CD4-positive, alpha-beta memory T cell (primary cell): ENCODE results near the gene PIK3CB. TPM values are rescaled to one million over a fixed set of nuclear protein-coding genes. Genes with fewer than 3 reads are reported as not detected.
"Not testable (repeated sequence)": the region's sequence is repeated elsewhere in the genome, so short reads cannot be mapped to it uniquely, and the experiment has no call there.

Source experiments
- CTCF ChIA-PET: fragments of 350-600 bp; sonication (Branson Sonifier 250); formaldehyde crosslinking; loops from one replicate; lab custom pipeline; 2021; ENCODE audit warnings: inconsistent platforms; ENCODE audit not compliant: partially characterized antibody; lab: Charles Lee
- POLR2A ChIA-PET: fragments of 350-600 bp; sonication (Branson Sonifier 250); formaldehyde crosslinking; loops from one replicate; lab custom pipeline; 2021; ENCODE audit not compliant: partially characterized antibody; lab: Charles Lee
- DNase-seq, 5 donors: peaks; one replicate each; pipeline versions ENCODE4 v3.0.0 to v3.0.0-alpha.2; 2020 to 2022; ENCODE audit warnings: mixed read lengths in 1 of 5
- H3K27ac ChIP-seq: one replicate; pipeline ENCODE4 v1.7.0; 2013; ENCODE audit warnings: low read depth, low read length
- H3K27me3 ChIP-seq: 2 replicates; pipeline ENCODE4 v1.7.0; 2013; ENCODE audit warnings: mild to moderate bottlenecking, low read length, moderate library complexity; ENCODE audit not compliant: insufficient read depth
- H3K36me3 ChIP-seq: 2 replicates; pipeline ENCODE4 v1.7.0; 2013; ENCODE audit warnings: mild to moderate bottlenecking, low read length, moderate library complexity; ENCODE audit not compliant: insufficient read depth
- H3K4me1 ChIP-seq: 2 replicates; pipeline ENCODE4 v1.7.0; 2013; ENCODE audit warnings: mild to moderate bottlenecking, low read length, moderate library complexity; ENCODE audit not compliant: insufficient read depth
- H3K4me3 ChIP-seq, 2 donors: one replicate each; pipeline ENCODE4 v1.7.0; 2013; ENCODE audit warnings: low read length in 2 of 2, mild to moderate bottlenecking in 1 of 2
- H3K9me3 ChIP-seq, 2 donors: one replicate each; pipeline ENCODE4 v1.7.0; 2013; ENCODE audit warnings: low read length in 2 of 2, control low read depth in 1 of 2; ENCODE audit not compliant: control insufficient read depth in 1 of 2
- H3K27ac Mint-ChIP-seq, 7 donors: one replicate each; pipeline ENCODE4 v1.8.0; 2020 to 2021; ENCODE audit warnings: mixed read lengths in 7 of 7, mild to moderate bottlenecking in 6 of 7, inconsistent platforms in 3 of 7, moderate library complexity in 3 of 7
- H3K27me3 Mint-ChIP-seq, 2 donors: one replicate each; pipeline ENCODE4 v1.8.0; 2020 to 2021; ENCODE audit warnings: mixed read lengths in 2 of 2
- H3K36me3 Mint-ChIP-seq, 2 donors: one replicate each; pipeline ENCODE4 v1.8.0; 2020 to 2021; ENCODE audit warnings: mixed read lengths in 2 of 2, inconsistent platforms in 1 of 2, mild to moderate bottlenecking in 1 of 2
- H3K4me1 Mint-ChIP-seq, 4 donors: one replicate each; pipeline ENCODE4 v1.8.0; 2020 to 2021; ENCODE audit warnings: mixed read lengths in 4 of 4, mild to moderate bottlenecking in 1 of 4
- H3K4me3 Mint-ChIP-seq, 8 donors: one replicate each; pipeline ENCODE4 v1.8.0; 2020 to 2021; ENCODE audit warnings: mixed read lengths in 8 of 8, mild to moderate bottlenecking in 7 of 8, moderate library complexity in 6 of 8, inconsistent platforms in 3 of 8
- H3K9me3 Mint-ChIP-seq, 8 donors: one replicate each; pipeline ENCODE4 v1.8.0; 2020 to 2021; ENCODE audit warnings: mixed read lengths in 8 of 8, mild to moderate bottlenecking in 5 of 8, inconsistent platforms in 3 of 8, moderate library complexity in 1 of 8
- intact Hi-C: fragments of 100-400 bp; cut with micrococcal nuclease; formaldehyde crosslinking; loops from one replicate; pipeline ENCODE4 v1.15.1; 2023
- polyA plus RNA-seq, 2 donors: library from polyadenylated mRNA; unstranded; fragments of 300-500 nt; fragmentation: Illumina TruSeq; gene quantifications; one replicate each; pipeline ENCODE4 v1.2.3, GENCODE V29; 2021
- total RNA-seq, 2 experiments: library from RNA; stranded (reverse); gene quantifications; one replicate each; pipeline ENCODE4 v1.2.3, GENCODE V29; 2021

Gene PIK3CB
- total and polyA plus RNA-seq, 4 experiments from 2014 or later: 14.4 to 52.1 (median 34.4) TPM

DNA sequence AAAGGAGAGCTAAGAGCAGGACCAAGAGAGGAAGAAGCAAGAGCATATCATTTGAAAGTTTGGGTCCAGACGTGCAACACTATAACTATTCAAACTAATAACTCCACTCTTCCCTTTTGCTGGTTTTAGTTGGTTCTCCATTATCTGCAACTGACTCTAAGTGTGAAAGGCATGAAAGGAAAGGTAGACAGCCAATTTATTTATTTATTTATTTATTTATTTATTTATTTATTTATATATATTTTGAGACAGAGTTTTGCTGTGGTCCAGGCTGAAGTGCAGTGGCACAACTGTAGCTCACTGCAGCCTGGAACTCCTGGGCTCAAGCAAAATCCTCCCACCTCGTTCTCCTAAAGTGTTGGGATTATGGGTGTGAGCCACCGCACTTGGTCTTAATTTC, 22.1 kb upstream of the PIK3CB start:
- no peaks in the 10 kb centered on the region for H3K9me3 ChIP-seq
- no peak for DNase-seq
- Mint-ChIP-seq H3K36me3 (no peaks in the 10 kb centered on the region), H3K4me1 (no peaks in the 10 kb centered on the region), H3K9me3 (no peaks in the 10 kb centered on the region), H3K27ac (no peak overlapping the region), H3K4me3 (no peak overlapping the region), H3K27me3 (peaks cover 3% of the 10 kb centered on the region in 2 donors)
- H3K27ac ChIP-seq: no peak overlapping the region
- POLR2A ChIA-PET: no interaction called here
- H3K4me3 ChIP-seq: no peak overlapping the region
- intact Hi-C loops: no loop called here
- H3K27me3 ChIP-seq: no peaks in the 10 kb centered on the region
- CTCF ChIA-PET: no interaction called here
- no peaks in the 10 kb centered on the region for H3K4me1 ChIP-seq
- H3K36me3 ChIP-seq: no peaks in the 10 kb centered on the region

GRCh38 chr3:138854940-138855339, 20.2 kb upstream of the PIK3CB start:
- no peaks in the 10 kb centered on the region for H3K4me1 Mint-ChIP-seq
- no peak overlapping the region for H3K4me3 ChIP-seq
- H3K27me3 ChIP-seq: no peaks in the 10 kb centered on the region
- H3K9me3 Mint-ChIP-seq: no peaks in the 10 kb centered on the region
- H3K27ac Mint-ChIP-seq: no peak overlapping the region
- no peak overlapping the region for H3K4me3 Mint-ChIP-seq
- POLR2A ChIA-PET: no interaction called here
- peaks cover 3% of the 10 kb centered on the region in 2 donors for H3K27me3 Mint-ChIP-seq
- H3K36me3 Mint-ChIP-seq: no peaks in the 10 kb centered on the region
- H3K36me3 ChIP-seq: no peaks in the 10 kb centered on the region
- CTCF ChIA-PET: interaction anchor here (0.9 kb wide), 1 partner anchor 60 kb away, joined by 3 read pairs; no protein-coding TSS in a partner anchor
- H3K4me1 ChIP-seq: no peaks in the 10 kb centered on the region
- no peak for DNase-seq
- intact Hi-C loops: no loop called here
- no peaks in the 10 kb centered on the region for H3K9me3 ChIP-seq
- no peak overlapping the region for H3K27ac ChIP-seq

- CTCF ChIA-PET: interaction anchor here (0.9 kb wide), 1 partner anchor 61 kb away, joined by 3 read pairs; no protein-coding TSS in a partner anchor
- H3K9me3 Mint-ChIP-seq: no peaks in the 10 kb centered on the region
- H3K27ac ChIP-seq: no peak overlapping the region
- DNase-seq: no peak
- H3K36me3 ChIP-seq: no peaks in the 10 kb centered on the region
- H3K27ac Mint-ChIP-seq: no peak overlapping the region
- peaks cover 3% of the 10 kb centered on the region in 2 donors for H3K27me3 Mint-ChIP-seq
- no peaks in the 10 kb centered on the region for H3K9me3 ChIP-seq
- POLR2A ChIA-PET: no interaction called here
- no peak overlapping the region for H3K4me3 ChIP-seq
- H3K4me1 ChIP-seq: no peaks in the 10 kb centered on the region
- H3K36me3 Mint-ChIP-seq: no peaks in the 10 kb centered on the region
- no peaks in the 10 kb centered on the region for H3K27me3 ChIP-seq
- no peak overlapping the region for H3K4me3 Mint-ChIP-seq
- H3K4me1 Mint-ChIP-seq: no peaks in the 10 kb centered on the region
- intact Hi-C loops: no loop called here
Observed at GRCh38 chr3:138854204-138854603, 19.5 kb upstream of the PIK3CB start.

DNA sequence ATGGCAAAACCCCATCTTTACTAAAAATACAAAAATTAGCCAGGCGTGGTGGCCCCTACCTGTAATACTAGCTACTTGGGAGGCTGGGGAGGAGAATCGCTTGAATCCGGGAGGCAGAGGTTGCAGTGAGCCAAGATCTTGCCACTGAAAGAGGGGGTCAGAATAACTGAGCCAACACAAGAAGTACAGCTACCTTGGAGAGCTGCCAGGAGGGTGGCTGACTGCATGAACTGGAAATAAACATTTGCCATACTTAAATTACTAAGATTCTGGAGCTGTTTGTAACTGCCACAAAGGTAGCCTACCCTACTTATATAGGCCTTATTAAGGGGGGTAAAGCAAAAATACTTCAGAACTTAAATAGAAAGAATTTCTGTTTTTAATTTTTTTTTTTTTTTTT, 15.4 kb upstream of the PIK3CB start:
- no peak overlapping the region for H3K27ac ChIP-seq
- H3K4me3 ChIP-seq: no peak overlapping the region
- H3K4me1 ChIP-seq: no peaks in the 10 kb centered on the region
- Mint-ChIP-seq H3K9me3 (no peaks in the 10 kb centered on the region), H3K4me1 (no peaks in the 10 kb centered on the region), H3K36me3 (no peaks in the 10 kb centered on the region), H3K27me3 (peaks cover 2% of the 10 kb centered on the region in 2 donors), H3K4me3 (no peak overlapping the region), H3K27ac (no peak overlapping the region)
- DNase-seq: no peak
- ChIA-PET POLR2A (no interaction called here), CTCF (interaction anchor here (0.7 to 1.4 kb wide), 2 partner anchors 17 to 66 kb away, joined by 3 to 4 read pairs; no protein-coding TSS in a partner anchor)
- intact Hi-C loops: no loop called here
- H3K9me3 ChIP-seq: no peaks in the 10 kb centered on the region
- H3K36me3 ChIP-seq: no peaks in the 10 kb centered on the region
- no peaks in the 10 kb centered on the region for H3K27me3 ChIP-seq

DNA sequence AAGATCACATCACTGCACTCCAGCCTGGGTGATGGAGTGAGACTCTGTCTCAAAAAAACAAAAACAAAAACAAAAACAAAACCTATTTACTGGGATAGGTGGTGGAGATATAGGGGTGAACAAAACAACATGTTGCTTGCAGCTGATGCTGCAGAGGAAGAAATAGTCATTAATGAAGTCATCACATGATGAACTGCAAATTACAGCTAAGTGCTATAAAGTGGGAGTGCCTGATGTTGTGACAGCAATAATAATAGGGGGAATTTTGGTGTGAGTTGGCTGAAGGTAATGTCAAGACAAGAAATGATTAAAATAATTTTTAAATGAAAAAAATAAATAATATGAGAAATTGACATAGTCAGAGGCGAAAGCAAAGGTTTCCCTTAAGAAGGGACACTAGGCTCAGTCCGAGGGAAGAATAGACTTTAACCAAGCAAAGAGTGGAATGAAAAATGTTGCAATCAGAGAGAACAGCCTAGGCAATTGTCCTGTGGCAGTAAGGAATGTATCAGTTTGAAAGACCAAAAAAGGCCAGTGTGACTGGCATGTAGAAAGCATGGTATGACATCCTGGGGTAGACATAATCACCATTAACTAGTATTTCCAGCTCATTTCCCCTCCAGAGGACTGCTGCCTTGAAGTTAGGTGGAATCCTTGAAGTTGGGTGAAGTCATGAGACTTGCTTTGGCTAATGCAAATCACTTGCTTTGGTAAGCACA, 14.7 kb upstream of the PIK3CB start:
- Mint-ChIP-seq H3K4me3 (no peak overlapping the region), H3K4me1 (no peaks in the 10 kb centered on the region), H3K36me3 (no peaks in the 10 kb centered on the region), H3K9me3 (no peaks in the 10 kb centered on the region), H3K27me3 (peaks cover 0 to under 1% of the 10 kb centered on the region in 2 donors), H3K27ac (no peak overlapping the region)
- H3K4me3 ChIP-seq: no peak overlapping the region
- no peaks in the 10 kb centered on the region for H3K4me1 ChIP-seq
- CTCF ChIA-PET: interaction anchor here (0.5 to 1.4 kb wide), 3 partner anchors 18 to 68 kb away, joined by 3 to 5 read pairs (median 4); no protein-coding TSS in a partner anchor
- H3K9me3 ChIP-seq: no peaks in the 10 kb centered on the region
- H3K27ac ChIP-seq: no peak overlapping the region
- intact Hi-C loops: no loop called here
- no peaks in the 10 kb centered on the region for H3K36me3 ChIP-seq
- H3K27me3 ChIP-seq: no peaks in the 10 kb centered on the region
- POLR2A ChIA-PET: interaction anchor here (1.2 kb wide), 1 partner anchor 15 kb away, joined by 4 read pairs; the partner anchor contains the start of gene PIK3CB
- DNase-seq: no peak

DNA sequence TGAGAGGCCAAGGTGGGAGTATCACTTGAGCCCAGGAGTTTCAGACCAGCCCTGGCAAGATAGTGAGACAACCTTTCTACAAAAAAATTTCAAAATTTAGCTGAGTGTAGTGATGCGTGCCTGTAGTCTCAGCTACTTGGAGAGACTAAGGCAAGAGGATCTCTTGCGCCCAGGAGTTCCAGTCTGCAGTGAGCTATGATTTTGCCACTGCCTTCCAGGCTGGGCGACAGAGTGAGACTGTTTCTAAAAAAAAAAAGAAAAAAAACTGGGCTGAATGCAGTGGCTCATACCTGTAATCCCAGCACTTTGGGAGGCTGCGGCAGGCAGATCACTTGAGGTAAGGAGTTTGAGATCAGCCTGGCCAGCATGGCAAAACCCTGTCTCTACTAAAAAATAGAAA, 14.0 kb upstream of the PIK3CB start:
- intact Hi-C loops: no loop called here
- CTCF ChIA-PET: interaction anchor here (1.2 to 1.4 kb wide), 2 partner anchors 18 to 67 kb away, joined by 4 to 5 read pairs; no protein-coding TSS in a partner anchor
- no peaks in the 10 kb centered on the region for H3K4me1 Mint-ChIP-seq

DNA sequence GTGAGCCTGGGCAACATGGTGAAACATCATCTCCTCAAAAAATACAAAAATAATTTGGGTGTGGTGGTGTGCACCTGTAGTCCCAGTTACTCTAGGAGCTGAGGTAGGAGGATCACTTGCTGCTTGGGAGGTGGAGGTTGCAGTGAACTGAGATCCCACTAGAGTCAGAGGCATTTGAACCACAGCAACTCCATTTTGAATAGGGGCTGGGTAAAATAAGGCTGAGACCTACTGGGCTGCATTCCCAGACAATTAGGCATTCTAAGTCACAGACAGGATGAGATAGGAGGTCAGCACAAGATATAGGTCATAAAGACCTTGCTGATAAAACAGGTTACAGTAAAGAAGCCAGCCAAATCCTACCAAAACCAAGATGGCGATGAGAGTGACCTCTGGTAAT, 12.1 kb upstream of the PIK3CB start:
- H3K9me3 Mint-ChIP-seq, H3K27ac ChIP-seq, POLR2A ChIA-PET, H3K36me3 ChIP-seq, CTCF ChIA-PET, H3K27ac Mint-ChIP-seq, H3K9me3 ChIP-seq, H3K27me3 ChIP-seq, H3K27me3 Mint-ChIP-seq, intact Hi-C loops, H3K4me1 Mint-ChIP-seq, H3K4me3 ChIP-seq, H3K4me1 ChIP-seq, DNase-seq, H3K36me3 Mint-ChIP-seq, H3K4me3 Mint-ChIP-seq: not testable (repeated sequence)

More for the DNA sequence above, 14.0 kb upstream of the PIK3CB start:
- no peaks in the 10 kb centered on the region for H3K27me3 Mint-ChIP-seq
- Histone ChIP-seq H3K27ac (no peak overlapping the region), H3K27me3 (no peaks in the 10 kb centered on the region), H3K4me1 (no peaks in the 10 kb centered on the region), H3K36me3 (no peaks in the 10 kb centered on the region), H3K4me3 (no peak overlapping the region), H3K9me3 (no peaks in the 10 kb centered on the region)
- DNase-seq: no peak
- H3K9me3 Mint-ChIP-seq: no peaks in the 10 kb centered on the region
- no peaks in the 10 kb centered on the region for H3K36me3 Mint-ChIP-seq
- H3K4me3 Mint-ChIP-seq: no peak overlapping the region
- no peak overlapping the region for H3K27ac Mint-ChIP-seq
- POLR2A ChIA-PET: interaction anchor here (1.2 kb wide), 1 partner anchor 14 kb away, joined by 4 read pairs; the partner anchor contains the start of gene PIK3CB
